ENCODE measurements around the gene CPTP. TPM values are rescaled to one million over a fixed set of nuclear protein-coding genes. Genes with fewer than 3 reads are reported as not detected.

The CPTP gene
- total RNA-seq, 1 donor from 2014 or later, result 17.5 TPM

GRCh38 chr1:1297802-1298424, 26.7 kb upstream of the CPTP start:
- TF ChIP-seq, protein P1, sequence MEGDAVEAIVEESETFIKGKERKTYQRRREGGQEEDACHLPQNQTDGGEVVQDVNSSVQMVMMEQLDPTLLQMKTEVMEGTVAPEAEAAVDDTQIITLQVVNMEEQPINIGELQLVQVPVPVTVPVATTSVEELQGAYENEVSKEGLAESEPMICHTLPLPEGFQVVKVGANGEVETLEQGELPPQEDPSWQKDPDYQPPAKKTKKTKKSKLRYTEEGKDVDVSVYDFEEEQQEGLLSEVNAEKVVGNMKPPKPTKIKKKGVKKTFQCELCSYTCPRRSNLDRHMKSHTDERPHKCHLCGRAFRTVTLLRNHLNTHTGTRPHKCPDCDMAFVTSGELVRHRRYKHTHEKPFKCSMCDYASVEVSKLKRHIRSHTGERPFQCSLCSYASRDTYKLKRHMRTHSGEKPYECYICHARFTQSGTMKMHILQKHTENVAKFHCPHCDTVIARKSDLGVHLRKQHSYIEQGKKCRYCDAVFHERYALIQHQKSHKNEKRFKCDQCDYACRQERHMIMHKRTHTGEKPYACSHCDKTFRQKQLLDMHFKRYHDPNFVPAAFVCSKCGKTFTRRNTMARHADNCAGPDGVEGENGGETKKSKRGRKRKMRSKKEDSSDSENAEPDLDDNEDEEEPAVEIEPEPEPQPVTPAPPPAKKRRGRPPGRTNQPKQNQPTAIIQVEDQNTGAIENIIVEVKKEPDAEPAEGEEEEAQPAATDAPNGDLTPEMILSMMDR (IDR thresholded peaks at IDR 0.05; ENCODE audit: unreplicated experiment), result no peak
- Mint-ChIP-seq H3K9me3 (ENCODE audit: low read depth) (no peaks in the 10 kb centered on the region), H3K4me3 (ENCODE audit: low read depth) (no peak overlapping the region), H3K36me3 (ENCODE audit: insufficient read depth) (no peaks in the 10 kb centered on the region), H3K27me3 (no peaks in the 10 kb centered on the region), H3K4me1 (ENCODE audit: low read depth) (no peaks in the 10 kb centered on the region), H3K27ac (no peak overlapping the region)
- DNase-seq (ENCODE audit: low spot score, unreplicated experiment), result no peak

DNA sequence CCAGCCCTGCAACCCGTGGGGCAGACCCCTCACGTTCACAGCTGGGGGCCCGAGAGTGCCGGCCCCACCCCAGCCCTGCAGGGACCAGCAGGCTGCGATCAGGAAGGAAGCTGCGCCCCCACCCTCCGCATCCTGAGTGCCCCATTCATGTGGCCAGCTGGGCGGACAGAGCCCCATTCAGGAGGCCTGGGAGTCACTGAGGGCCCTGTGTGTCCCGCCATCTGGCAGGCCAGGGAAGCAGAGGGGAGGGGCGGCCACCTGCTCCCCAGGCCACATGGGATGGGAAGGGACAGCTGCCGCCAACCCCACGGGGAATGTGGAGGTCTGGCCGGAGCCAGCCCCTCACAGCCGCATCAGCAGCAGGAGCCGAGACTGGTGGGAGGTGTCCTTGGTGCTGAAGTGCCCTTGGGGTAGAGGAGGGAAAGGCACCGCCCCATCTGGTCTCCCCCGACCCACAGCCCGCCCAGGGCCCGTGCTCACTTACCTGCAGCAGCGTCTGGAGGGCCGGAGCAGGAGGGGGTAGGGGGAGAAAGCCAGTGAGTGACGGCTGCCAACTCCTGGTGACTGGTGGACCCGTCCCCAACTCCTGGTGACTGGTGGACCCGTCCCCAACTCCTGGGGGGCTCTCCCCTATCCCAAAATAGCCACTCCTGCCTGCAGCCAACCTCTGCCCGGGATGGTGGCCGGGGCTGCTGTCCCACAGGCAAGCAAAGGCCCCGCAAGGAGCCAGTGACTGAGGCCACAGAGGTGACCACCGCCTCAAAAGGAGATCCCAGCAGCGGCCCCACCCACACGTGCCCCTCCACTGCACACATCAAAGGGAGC, 25.5 kb upstream of the CPTP start:
- DNase-seq (ENCODE audit: low spot score, unreplicated experiment), result no peak
- Mint-ChIP-seq H3K9me3 (ENCODE audit: low read depth) (no peaks in the 10 kb centered on the region), H3K27me3 (no peaks in the 10 kb centered on the region), H3K4me3 (ENCODE audit: low read depth) (no peak overlapping the region), H3K27ac (no peak overlapping the region), H3K4me1 (ENCODE audit: low read depth) (no peaks in the 10 kb centered on the region), H3K36me3 (ENCODE audit: insufficient read depth) (no peaks in the 10 kb centered on the region)
- TF ChIP-seq, protein P1 (IDR thresholded peaks at IDR 0.05; ENCODE audit: unreplicated experiment), result no peak

GRCh38 chr1:1299686-1300351, 24.8 kb upstream of the CPTP start:
- H3K36me3 Mint-ChIP-seq (ENCODE audit: insufficient read depth), result no peaks in the 10 kb centered on the region
- no peaks in the 10 kb centered on the region for H3K9me3 Mint-ChIP-seq (ENCODE audit: low read depth)
- no peaks in the 10 kb centered on the region for H3K27me3 Mint-ChIP-seq
- H3K4me1 Mint-ChIP-seq (ENCODE audit: low read depth), result no peaks in the 10 kb centered on the region
- DNase-seq (ENCODE audit: low spot score, unreplicated experiment), result no peak
- no peak overlapping the region for H3K4me3 Mint-ChIP-seq (ENCODE audit: low read depth)
- TF ChIP-seq, protein P1 (IDR thresholded peaks at IDR 0.05; ENCODE audit: unreplicated experiment), result peak; percentile 54
- H3K27ac Mint-ChIP-seq, result no peak overlapping the region

GRCh38 chr1:1300352-1300739, 24.3 kb upstream of the CPTP start:
- H3K27ac Mint-ChIP-seq, result no peak overlapping the region
- no peak for DNase-seq (ENCODE audit: low spot score, unreplicated experiment)
- H3K27me3 Mint-ChIP-seq, result no peaks in the 10 kb centered on the region
- TF ChIP-seq, protein P1 (IDR thresholded peaks at IDR 0.05; ENCODE audit: unreplicated experiment), result no peak
- H3K36me3 Mint-ChIP-seq (ENCODE audit: insufficient read depth), result no peaks in the 10 kb centered on the region
- H3K4me1 Mint-ChIP-seq (ENCODE audit: low read depth), result peaks cover 1% of the 10 kb centered on the region
- no peak overlapping the region for H3K4me3 Mint-ChIP-seq (ENCODE audit: low read depth)
- no peaks in the 10 kb centered on the region for H3K9me3 Mint-ChIP-seq (ENCODE audit: low read depth)

DNA sequence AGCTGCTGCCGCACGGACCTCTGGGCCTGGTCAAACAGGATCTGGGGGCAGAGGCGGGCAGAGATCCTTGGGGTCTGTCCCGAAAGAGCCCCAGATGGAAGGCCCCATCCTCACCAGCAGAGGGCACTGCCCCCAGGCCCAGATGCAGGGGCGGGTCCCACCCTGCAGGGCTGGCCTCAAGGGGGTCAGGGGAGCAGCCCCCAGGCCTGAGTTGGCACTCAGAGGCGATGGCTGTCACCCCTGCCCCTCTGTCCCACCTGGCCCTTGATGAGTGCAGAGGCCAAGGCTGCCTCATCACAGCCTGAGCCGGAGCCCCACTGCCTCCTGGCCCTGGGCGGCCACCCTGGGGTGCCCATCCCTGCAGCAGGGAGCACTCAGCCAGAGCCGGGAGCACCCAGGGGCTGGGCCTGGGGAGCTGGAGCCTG, 22.6 kb upstream of the CPTP start:
- no peak for DNase-seq (ENCODE audit: low spot score, unreplicated experiment)
- Mint-ChIP-seq H3K4me1 (ENCODE audit: low read depth) (peaks cover 12% of the 10 kb centered on the region), H3K9me3 (ENCODE audit: low read depth) (no peaks in the 10 kb centered on the region), H3K4me3 (ENCODE audit: low read depth) (no peak overlapping the region), H3K27me3 (no peaks in the 10 kb centered on the region), H3K27ac (no peak overlapping the region), H3K36me3 (ENCODE audit: insufficient read depth) (no peaks in the 10 kb centered on the region)
- TF ChIP-seq, protein P1 (IDR thresholded peaks at IDR 0.05; ENCODE audit: unreplicated experiment), result peak; percentile 56

Measured in progenitor cell of endocrine pancreas (in vitro differentiated cells).